HG02870 (cell line): ENCODE results near the gene COL11A2.
"Not testable (repeated sequence)": the region's sequence is repeated elsewhere in the genome, so short reads cannot be mapped to it uniquely, and the experiment has no call there.

ENCODE experiments used
- ATAC-seq: cut with Tn5 transposase; IDR thresholded peaks from one replicate; pipeline ENCODE4 v1.9.1; 2021; ENCODE audit warnings: mild to moderate bottlenecking, moderate library complexity; ENCODE audit not compliant: unreplicated experiment

The COL11A2 gene

DNA sequence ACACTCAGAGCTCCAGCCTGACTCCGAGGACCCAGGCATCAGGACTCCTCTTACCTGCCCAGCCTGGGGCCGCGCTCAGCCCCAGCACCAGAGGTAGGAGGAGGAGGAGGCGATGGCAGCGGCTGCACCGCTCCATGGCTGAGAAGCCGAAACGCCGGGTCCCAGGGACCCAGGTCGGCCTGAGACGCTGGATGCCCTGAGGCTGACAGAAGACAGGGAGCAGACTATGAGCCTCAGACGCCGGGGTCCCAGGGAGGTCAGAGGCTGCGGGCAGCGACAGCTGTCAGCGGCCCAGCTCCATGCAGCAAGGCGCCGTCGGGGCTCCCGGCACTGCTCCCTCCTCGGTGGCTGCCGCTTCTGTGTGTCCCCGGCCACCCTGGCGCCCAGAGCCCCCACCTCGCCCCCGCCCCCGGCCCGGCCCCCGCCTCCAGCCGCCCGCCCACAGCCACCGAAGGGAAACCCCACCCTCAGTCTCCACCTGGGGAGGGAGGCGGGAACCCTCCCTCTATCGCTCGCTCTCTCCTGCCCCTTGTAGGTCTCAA lies at the start of gene COL11A2:
COL11A2 (minus strand) TSS at position 363 of the 542 bp plus-strand sequence; CDS start at position 136, 227 bp downstream.
- no peak for ATAC-seq

DNA sequence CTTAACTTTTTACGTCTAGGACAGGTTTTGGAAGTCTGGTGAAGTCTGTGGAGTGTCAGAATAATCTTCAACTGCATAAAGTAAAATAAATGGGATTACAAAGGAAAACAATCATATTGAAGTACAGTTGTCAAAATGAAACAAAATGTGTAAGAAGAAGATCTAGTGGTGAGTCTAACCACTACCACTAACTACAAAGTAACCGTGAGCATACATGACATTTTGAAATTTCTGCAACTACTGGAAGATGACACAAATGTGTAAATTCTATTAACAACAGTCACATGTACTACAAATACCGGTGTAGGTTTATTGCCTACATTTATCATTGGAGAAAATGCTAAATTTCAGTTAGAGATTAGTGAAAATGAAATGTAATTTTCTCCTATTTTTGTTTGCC lies 49.7 kb upstream of the COL11A2 start:
- no peak for ATAC-seq

DNA sequence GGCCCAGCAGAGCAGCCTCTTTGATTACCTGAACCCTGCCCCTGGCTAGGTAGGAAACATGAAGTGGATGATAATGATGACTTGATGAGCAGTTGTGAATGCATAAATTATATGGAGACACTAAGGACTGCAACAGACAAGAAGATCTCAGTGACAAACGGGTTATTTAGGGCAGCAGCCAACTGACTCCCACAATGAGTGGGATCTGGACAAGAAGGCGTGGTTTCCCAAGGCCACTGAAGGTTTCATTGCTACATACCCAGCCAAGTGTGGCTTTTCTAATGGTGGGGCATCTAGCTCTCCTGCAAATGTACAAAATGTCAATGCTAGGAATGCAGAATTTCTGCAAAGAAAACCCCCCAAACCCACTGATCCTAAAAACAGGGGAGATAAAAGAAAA lies 45.5 kb upstream of the COL11A2 start:
- ATAC-seq = no peak

DNA sequence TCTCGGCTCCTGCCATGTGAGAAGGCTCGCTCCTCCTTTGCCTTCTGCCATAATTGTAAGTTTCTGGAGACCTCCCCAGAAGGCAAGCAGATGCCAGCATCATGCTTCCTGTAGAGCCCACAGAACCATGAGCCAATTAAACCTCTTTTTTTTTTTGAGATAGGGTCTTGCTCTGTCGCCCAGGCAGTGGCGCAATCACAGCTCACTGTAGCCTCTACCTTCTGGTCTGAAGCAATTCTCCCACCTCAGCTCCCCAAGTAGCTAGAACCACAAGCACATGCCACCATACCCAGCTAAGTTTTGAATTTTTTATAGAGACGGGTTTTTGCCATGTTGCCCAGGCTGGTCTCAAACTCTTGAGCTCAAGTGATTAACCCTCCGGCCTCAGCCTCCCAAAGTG lies 44.6 kb upstream of the COL11A2 start:
- ATAC-seq = no peak

GRCh38 chr6:33236328-33236727 lies 44.1 kb upstream of the COL11A2 start:
- ATAC-seq = no peak

DNA sequence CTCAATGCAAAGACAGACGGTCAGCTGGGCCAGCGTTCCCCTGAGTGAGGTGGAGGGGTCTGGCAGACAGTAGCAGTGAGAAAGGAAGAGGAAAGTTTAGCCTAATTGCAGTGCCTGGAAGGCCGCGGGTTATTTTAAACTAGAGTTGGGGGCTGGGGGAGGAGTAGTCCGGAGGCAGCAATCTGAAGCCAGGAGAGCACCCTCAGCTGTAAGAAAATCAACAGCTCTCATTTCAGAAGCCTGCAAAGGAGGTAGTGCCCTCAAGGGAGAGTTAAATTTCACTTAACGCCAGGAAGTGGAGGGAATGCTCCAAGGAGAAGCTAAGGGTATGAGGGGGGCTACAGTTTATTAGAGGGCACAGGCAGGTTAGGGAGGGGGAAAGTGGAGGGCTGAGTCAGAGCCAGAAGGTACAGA lies 43.0 kb upstream of the COL11A2 start:
- no peak for ATAC-seq

GRCh38 chr6:33226503-33227120 lies 34.3 kb upstream of the COL11A2 start:
- ATAC-seq = not testable (repeated sequence)

DNA sequence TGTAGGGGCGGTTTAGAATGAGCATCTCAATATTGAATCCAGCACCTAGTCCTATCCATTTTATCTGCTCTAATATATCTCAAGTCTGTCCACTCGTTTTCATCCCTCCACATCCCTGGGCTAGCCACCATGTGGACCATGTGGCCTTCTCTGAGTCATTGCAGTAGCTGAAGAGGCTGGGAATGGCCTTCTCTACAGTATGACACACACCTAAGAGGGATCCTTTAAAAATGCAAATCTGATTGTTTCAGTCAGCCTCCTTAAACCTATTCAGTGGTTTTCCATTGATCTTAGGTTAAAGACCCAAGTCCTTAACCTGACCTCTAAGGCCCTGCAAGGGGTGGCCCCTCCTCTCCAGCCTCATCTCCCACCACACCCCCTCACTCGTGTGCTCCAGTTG lies 25.4 kb upstream of the COL11A2 start:
- no peak for ATAC-seq

- no peak for ATAC-seq
Measured at GRCh38 chr6:33217246-33217645, 25.0 kb upstream of the COL11A2 start.

GRCh38 chr6:33216117-33216649 lies 23.9 kb upstream of the COL11A2 start:
- ATAC-seq = no peak

- ATAC-seq = no peak
Measured at GRCh38 chr6:33215271-33216116, 23.2 kb upstream of the COL11A2 start.

- no peak for ATAC-seq
Measured at GRCh38 chr6:33213989-33214335, 21.7 kb upstream of the COL11A2 start.

GRCh38 chr6:33213166-33213988 lies 21.1 kb upstream of the COL11A2 start:
- ATAC-seq = no peak

GRCh38 chr6:33212857-33213165 lies 20.5 kb upstream of the COL11A2 start:
- ATAC-seq = no peak

GRCh38 chr6:33211666-33212422 lies 19.6 kb upstream of the COL11A2 start:
- ATAC-seq = no peak

GRCh38 chr6:33211136-33211535 lies 18.9 kb upstream of the COL11A2 start:
- no peak for ATAC-seq

DNA sequence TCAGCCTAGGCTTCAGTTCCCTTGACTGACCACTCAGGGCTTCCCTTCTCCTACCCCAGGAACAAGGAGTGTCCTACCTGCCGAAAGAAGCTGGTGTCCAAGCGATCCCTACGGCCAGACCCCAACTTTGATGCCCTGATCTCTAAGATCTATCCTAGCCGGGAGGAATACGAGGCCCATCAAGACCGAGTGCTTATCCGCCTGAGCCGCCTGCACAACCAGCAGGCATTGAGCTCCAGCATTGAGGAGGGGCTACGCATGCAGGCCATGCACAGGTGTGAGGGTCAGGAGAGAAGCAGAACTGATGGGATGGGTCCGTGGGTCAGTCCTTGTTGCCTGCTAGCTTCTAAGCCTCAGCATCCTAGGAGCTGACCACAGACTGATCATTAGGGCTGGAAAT lies 17.6 kb upstream of the COL11A2 start:
- ATAC-seq = no peak

GRCh38 chr6:33208091-33208967 lies 16.1 kb upstream of the COL11A2 start, which contains the start of gene RING1:
TSS of gene RING1 (plus strand) at chr6:33208500. CDS start at chr6:33208823, 323 bp downstream.
- peak; percentile 40 for ATAC-seq

DNA sequence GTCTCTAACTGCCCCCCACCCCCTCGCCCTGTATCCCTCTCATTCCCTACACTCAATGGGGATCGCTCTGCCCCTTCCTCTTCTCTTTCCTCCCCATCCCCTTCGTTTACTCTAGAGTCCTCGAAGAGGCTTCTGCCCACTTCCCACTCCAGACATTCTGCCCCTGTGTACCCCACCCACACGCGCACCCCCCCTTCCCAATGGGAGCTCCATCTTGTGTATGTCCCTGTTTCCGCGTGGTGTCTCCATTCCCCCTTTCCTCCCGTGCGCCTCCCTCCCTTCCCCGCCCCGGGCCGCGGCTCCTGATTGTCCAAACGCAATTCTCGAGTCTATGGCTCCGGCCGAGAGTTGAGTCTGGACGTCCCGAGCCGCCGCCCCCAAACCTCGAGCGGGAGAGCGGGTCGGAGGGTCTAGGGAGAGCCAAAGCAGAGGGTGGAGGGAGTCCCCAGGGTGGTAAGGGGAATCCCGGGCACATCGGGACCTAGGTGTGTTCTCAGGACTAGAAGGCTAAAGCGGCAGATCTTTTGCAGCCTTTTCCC lies 15.4 kb upstream of the COL11A2 start:
- ATAC-seq = no peak
